ENCODE data around the gene WLS.
A peak's percentile ranks its signal among the peaks of the same experiment; 100 is the strongest.

Gene WLS

GRCh38 chr1:68131261-68131660, 101.1 kb downstream of the WLS start:
- no peak for DNase-seq (ENCODE audit: low spot score)

GRCh38 chr1:68129536-68130250, 102.6 kb downstream of the WLS start:
- DNase-seq (ENCODE audit: low spot score): no peak

- DNase-seq (ENCODE audit: low spot score): no peak
Observed at GRCh38 chr1:68128820-68129219, 103.5 kb downstream of the WLS start.

- no peak for DNase-seq (ENCODE audit: low spot score)
Observed at GRCh38 chr1:68128157-68128556, 104.2 kb downstream of the WLS start.

DNA sequence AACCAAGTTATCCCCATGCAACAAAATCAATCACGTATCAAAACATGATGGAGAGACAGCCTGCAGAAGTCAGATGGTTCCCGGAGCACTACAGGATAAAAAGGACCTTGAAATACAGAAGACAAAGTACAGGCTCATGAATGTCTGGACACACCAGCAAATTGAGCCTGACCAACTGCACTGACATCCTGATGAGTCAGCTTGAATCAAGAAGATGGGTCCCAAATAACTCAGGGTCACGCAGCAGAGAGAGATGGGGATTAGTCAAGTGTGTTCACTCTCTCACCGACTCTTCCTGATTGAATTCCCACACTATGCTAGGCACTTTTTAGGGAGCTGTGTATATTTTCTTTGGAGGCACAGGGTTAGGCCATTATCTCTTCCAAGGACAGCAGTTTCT, 110.8 kb downstream of the WLS start:
- no peak for DNase-seq (ENCODE audit: low spot score)

GRCh38 chr1:68120136-68120791, 112.1 kb downstream of the WLS start:
- DNase-seq (ENCODE audit: low spot score): peak; percentile 52

DNA sequence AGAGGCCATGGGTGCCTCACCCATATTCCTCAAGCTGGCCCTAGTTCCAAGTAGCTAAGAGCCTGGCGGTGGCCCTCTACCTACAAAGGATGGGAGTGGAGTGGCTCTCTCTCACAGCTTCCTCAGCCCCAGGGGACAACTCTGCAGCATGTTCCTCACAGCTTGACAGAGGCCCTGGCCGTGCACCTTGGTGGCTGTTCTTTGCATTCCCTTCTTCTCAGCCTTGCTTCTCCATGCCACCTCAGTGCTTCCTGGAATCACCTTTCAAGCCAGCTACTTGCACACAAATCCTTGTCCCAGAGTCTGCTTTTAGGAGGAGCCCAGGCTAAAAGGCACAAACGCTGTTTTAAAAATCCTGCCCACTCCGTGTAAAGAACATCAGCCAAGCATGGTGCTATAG, 112.9 kb downstream of the WLS start:
- DNase-seq (ENCODE audit: low spot score): no peak

DNA sequence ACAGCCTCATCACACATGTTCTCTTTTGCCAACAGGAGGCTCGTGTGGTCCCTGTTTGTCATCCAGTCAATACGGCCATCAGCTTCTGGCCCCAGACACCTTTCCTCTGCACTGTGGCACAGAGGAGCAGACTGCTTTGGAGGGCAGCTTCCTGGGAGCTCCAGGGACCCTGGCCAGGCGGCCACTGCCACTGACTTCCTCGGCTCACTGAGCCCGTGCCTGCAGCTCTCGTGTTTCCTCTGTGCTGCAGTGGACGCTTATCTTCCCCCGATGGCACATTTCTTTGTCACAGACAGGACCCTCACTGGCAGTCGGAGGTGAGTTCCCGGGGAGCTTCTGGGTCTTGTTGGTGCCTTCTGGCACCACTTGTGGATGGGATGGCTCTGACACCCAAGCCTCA, 114.9 kb downstream of the WLS start:
- DNase-seq (ENCODE audit: low spot score): no peak

DNA sequence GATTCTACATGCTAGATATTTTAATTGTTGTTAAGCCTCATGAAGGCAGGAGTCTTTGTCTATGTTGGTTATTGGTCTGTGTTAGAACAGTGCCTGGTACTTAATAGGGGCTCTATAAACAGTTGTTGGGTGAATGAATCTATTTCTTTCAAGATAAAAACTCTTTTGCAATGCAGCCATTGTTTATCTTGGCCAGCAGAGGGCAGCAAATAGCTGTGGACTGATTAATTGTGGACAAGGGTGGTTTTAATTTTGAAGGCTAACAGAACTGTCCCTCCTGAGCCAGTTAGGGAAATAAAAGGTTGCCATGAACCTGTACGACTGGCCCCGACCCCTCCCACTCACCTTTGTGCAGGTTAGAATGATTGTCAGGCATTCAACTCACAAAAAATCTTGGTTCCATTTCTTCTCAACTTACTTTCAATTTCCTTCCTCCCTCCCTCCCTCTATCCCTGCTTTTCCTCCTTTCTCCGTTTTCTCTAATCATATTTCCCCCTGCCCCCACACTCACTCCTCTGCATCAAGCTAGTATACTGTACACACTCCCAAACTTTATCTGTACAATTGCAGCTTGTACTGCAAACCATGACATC, 115.6 kb downstream of the WLS start:
- peak; percentile 49 for DNase-seq (ENCODE audit: low spot score)

DNA sequence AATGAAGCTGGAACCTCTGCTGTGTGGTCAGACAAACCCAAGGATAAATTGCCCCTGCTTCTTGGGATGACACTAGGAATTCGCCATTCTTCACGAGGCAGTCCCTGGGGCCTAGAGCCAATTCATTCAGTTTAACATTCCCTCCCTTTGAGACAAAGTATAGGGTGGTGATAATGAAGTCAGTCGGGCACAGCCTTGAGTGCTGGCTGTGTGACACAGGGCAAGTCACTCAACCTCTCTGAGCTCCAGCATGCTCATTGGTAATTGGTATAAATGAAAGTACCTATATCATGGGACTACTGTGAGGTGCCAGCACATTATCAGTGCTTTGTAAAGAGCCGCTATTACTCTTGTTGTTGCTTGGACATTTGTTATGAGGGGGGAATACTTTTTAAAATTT, 117.0 kb downstream of the WLS start:
- DNase-seq (ENCODE audit: low spot score): no peak

DNA sequence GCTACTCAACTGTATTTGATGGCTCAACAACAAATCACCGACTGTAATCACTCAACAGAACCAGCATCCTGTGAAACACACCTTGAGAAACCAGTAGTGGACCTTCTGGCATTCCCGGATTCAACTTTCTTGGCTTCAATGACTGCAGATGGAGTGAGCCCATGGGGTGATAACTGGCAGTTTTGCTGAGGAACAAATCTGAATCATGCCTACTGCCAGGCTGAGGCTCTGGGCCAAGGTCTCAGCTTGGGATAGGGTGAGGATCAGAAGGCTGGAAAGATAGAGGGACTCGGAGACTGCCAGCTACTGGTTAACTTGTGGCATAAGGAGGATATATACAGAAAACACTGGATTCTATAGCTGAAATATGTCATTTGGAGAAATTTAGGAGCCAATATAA, 118.4 kb downstream of the WLS start:
- DNase-seq (ENCODE audit: low spot score): no peak

DNA sequence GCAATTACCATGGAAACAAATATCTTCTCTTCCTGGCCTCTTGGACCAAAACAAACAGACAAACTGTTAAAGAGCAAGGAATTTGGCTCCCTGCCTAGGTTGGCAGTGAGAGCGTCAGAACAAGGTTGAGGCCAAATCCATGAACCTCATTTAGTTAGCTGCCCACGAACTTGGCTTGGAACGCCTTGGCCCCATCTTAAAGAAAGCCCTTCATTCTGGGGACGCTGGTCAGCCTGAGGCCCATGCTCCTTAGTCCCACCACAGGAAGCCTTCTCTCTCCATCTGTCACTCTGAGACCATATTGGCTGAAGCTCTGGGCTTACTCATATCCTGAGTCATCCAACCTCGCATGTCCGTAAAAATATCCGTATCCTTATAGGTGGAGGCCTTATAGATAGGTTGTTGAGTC, 119.5 kb downstream of the WLS start:
- DNase-seq (ENCODE audit: low spot score): no peak

GRCh38 chr1:68111519-68112436, 120.5 kb downstream of the WLS start:
- DNase-seq (ENCODE audit: low spot score): peak; percentile 70

GRCh38 chr1:68107771-68108170, 124.6 kb downstream of the WLS start:
- no peak for DNase-seq (ENCODE audit: low spot score)

DNA sequence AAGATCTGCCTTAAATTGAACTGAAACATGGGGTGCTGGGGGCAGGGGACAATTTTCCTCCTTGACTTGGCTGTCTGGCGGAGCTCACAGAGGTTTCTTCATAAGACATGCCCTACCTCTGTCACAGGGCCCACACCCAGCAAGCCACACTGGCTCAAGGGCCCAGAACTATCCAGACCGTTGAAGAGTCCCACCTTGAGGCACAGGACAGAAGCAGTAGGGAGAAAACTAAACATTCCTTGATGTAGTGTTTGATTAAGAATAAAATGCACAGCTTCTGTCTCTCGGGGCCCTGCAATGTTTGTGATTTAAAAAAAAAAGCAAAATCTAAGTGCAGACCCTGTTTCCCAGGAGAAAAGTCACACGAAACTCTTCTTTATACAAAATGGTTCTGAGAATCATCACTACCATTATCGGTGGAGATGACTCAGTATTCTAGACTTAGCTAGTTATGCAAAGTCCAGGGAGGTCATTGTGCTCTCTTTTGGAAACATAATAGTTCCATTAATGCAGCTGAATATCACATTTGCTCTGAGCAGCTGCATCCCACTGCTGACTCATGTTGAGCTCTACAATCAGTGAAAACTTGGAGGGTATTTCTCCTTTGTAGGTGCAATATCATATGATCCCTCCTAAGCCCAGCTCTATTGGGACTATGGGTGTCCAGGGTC, 128.3 kb downstream of the WLS start:
- no peak for DNase-seq (ENCODE audit: low spot score)

- peak; percentile 63 for DNase-seq (ENCODE audit: low spot score)
Observed at GRCh38 chr1:68103011-68103545, 129.2 kb downstream of the WLS start.

DNA sequence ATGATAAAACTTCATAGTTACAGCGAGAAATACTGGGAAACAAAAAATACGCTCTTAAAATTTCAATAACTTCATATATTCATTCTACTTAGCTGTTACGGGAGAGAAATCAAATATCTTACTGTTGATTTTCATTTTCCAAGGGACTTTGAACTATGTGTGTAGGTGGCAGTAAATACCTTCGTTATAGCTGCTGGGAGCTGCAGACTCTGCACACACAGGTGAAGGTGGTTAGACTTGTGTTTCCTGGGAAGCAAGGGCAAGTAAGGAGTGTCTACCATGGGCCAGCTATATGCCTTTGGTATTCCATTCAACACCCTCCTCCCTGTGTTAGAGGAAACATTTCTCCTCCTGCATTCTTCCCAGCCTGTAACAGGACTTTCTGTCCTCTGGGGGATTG, 130.5 kb downstream of the WLS start:
- no peak for DNase-seq (ENCODE audit: low spot score)

- no peak for DNase-seq (ENCODE audit: low spot score)
Observed at GRCh38 chr1:68100571-68100970, 131.8 kb downstream of the WLS start.

DNA sequence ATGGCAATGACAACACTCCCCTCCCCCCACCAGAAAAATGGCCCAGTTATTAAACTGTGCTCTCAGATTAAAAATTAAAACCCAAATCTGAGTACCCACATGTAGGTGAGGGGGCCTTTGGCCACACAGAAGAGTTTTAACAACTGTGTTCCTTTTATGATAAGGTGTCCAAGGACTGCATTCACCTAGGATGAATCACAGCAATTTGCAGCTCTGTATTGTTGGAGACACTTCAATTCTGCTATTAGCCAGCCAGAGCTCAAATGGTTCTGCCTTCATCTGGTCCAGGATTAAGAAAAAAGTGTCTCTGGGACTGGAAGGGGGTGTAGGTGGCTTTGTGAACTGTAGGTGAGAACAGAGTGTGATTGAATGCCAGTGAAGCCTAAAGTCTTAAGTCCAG, 138.6 kb downstream of the WLS start:
- DNase-seq (ENCODE audit: low spot score): no peak

DNA sequence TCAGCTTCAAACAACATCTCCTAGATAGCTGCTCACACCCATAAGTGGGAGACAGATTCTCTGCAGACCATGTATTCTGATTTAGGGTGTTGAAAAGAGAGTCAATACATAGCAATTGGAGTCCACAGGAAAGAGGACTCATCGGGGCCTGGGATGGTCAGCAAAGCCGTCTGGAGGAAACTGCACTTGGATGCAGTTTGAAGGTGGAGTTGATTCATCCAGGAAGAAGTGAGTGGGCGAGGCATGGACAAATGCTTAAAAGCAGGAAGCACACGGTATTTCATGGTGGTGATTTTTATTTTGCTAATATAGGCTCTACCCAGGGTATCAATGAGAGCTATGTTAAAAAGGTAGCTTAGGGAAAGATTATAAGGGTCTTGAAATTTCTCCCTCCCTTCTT, 145.1 kb downstream of the WLS start:
- DNase-seq (ENCODE audit: low spot score): no peak

GRCh38 chr1:68085752-68086151, 146.6 kb downstream of the WLS start:
- no peak for DNase-seq (ENCODE audit: low spot score)

GRCh38 chr1:68083686-68084085, 148.6 kb downstream of the WLS start:
- DNase-seq (ENCODE audit: low spot score): no peak

Data from D341Med (cell line).